Activated T-helper 1 cell treated with anti-CD3 and anti-CD28 coated beads, Interleukin-2, amount 50 U/mL, for 16 hours (primary cell): ENCODE results near the gene MBNL3.

Experiments used
- DNase-seq, 2 donors: peaks; one replicate each; pipeline ENCODE4 v3.0.0-alpha.2; 2020; ENCODE audit warnings: low read depth in 1 of 2, low spot score in 1 of 2

The MBNL3 gene

GRCh38 chrX:132488819-132489577 lies at the start of gene MBNL3:
Gene MBNL3, minus strand, starts transcription at chrX:132489038. Its CDS starts 49,427 bp downstream, at chrX:132439611.
- peak; percentile 35 to 55 for DNase-seq

GRCh38 chrX:132533409-132533808 lies 44.6 kb upstream of the MBNL3 start:
- no peak for DNase-seq

GRCh38 chrX:132532913-132533312 lies 44.1 kb upstream of the MBNL3 start:
- no peak for DNase-seq

- DNase-seq = no peak
Measured at GRCh38 chrX:132532097-132532496, 43.3 kb upstream of the MBNL3 start.

- DNase-seq = no peak
Measured at GRCh38 chrX:132520792-132521191, 32.0 kb upstream of the MBNL3 start.

- no peak for DNase-seq
Measured at GRCh38 chrX:132520213-132520612, 31.4 kb upstream of the MBNL3 start.

GRCh38 chrX:132518401-132518800 lies 29.6 kb upstream of the MBNL3 start:
- no peak for DNase-seq

- DNase-seq = no peak
Measured at GRCh38 chrX:132508834-132509233, 20.0 kb upstream of the MBNL3 start.

GRCh38 chrX:132505116-132505515 lies 16.3 kb upstream of the MBNL3 start:
- DNase-seq = no peak

- DNase-seq = no peak
Measured at GRCh38 chrX:132504417-132504816, 15.6 kb upstream of the MBNL3 start.

- DNase-seq = no peak
Measured at GRCh38 chrX:132501606-132502005, 12.8 kb upstream of the MBNL3 start.

- no peak for DNase-seq
Measured at GRCh38 chrX:132497432-132497831, 8.6 kb upstream of the MBNL3 start.

GRCh38 chrX:132493095-132493494 lies 4.3 kb upstream of the MBNL3 start:
- no peak for DNase-seq

- no peak for DNase-seq
Measured at GRCh38 chrX:132491191-132491590, 2.4 kb upstream of the MBNL3 start.

- DNase-seq = peak in 1 of 2 donors; percentile 20
Measured at GRCh38 chrX:132489578-132490419, 961 bp upstream of the MBNL3 start.

- DNase-seq = no peak
Measured at GRCh38 chrX:132488180-132488705, 595 bp downstream of the MBNL3 start.

- DNase-seq = no peak
Measured at GRCh38 chrX:132486599-132487178, 2.1 kb downstream of the MBNL3 start.

GRCh38 chrX:132483951-132484350 lies 4.9 kb downstream of the MBNL3 start:
- no peak for DNase-seq

GRCh38 chrX:132483488-132483887 lies 5.3 kb downstream of the MBNL3 start:
- no peak for DNase-seq

- DNase-seq = no peak
Measured at GRCh38 chrX:132482632-132483031, 6.2 kb downstream of the MBNL3 start.

GRCh38 chrX:132481449-132481848 lies 7.4 kb downstream of the MBNL3 start:
- no peak for DNase-seq
